Hematopoietic multipotent progenitor cell treated with erythropoietin and hydrocortisone succinate and interleukin-3 and kit ligand, for 4 days (in vitro differentiated cells): ENCODE results near the gene POMGNT1.

ENCODE experiments used
- DNase-seq: peaks from one replicate; pipeline ENCODE4 v3.0.0-alpha.2; 2015

The POMGNT1 gene

DNA sequence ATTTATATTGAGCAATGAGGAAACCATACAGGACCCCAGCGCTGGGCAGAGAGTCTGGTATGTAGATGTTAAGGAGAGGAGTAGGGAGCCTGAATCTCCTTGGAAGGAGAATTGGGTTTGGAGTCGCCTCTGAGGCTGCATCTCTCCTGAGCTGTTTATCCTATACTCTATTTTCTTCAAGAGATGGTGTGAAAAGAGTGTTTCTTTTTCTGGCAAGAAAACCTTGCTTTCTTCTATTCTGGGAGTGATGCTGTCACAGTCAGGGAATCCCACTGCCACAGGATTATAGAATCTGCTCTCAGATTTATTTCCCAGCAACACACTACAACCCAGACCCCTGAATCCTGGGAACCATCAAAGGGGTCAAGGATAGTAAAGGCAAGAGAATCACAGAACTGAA lies 8.2 kb upstream of the POMGNT1 start:
- no peak for DNase-seq

DNA sequence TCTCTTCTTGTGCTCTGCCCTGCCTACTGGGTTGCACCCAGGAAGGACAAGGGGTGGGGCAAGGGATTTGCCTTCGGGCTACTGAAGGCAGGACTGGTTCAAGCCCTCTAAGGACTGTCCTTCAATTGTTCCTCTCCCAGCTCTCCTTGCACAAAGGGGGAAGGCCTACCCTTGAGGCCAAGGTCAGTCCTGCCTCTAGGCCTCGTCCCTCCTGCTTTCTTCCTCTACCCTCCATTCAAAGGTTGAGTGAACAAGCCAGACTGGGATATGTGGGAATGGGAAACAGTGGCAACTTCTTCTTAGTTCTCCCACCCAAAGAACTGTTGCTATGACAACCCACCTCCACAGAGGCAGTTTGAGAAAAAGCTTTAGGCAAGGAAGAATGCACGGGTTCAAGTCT lies 7.6 kb upstream of the POMGNT1 start:
- no peak for DNase-seq

DNA sequence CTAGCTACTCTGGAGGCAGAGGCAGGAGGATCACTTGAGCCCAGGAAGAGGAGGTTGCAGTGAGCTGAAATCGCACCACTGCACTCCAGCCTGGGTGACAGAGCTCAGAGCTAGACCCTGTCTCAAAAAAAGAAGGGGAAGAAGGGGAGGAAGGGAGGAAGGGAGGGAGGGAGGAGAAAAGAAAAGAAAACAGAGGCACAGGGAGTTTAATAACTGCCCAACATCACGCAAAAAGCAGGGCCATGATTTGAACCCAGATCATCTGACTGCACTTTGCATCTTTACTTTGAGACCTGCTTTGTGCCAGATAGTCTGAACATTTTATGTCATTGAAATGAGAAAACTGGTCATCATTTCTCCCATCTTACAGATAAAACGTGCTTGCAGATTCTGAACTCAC lies 6.9 kb upstream of the POMGNT1 start:
- no peak for DNase-seq

DNA sequence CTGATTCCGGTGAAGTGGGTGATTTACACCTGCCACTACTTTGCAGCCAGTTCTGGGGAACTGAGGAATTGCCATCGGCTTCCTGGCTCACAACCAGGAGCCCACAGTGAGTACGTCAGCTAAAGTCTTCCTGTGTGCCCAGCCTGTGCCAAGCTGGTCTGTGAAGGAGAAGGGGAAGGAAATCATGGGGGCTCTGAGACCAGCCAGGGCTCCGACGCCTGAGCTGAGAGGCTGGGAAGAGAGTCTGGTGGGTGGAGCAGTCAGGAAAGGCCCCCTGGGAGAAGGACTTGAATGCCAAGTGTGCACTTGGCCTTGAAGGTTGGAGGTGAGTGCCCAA lies 6.1 kb upstream of the POMGNT1 start:
- DNase-seq: no peak

DNA sequence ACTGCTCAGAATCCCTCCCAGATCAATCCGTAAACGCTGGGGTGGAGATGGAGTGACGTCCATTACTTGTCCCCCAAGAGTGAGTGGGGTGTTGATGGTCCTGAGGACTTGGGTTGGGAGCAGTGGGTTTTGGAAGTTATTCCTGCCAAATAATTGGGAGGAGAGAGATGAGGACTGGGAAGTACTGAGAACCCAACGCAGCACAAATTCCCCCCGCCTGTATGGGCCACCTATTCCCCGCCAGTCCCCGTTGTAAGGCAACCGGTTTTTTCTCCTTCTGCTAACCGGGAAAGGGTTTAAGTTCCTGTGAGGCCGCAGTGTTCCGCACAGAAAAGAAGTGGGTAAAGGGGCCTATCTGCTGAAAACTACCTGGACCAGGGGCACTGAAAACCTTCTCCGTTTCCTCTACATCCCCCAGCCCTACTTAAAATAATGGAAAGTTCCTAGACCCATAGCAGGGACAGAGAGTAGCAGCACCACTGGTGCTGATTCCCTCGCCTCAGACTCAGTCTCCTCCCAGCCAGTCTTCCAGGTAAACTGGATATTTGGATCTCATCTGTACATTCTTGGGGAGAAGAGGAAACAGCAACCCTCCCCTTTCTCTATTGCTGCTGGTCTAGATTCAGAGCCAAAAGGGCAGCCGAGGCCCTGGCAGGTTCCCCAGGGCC lies 5.6 kb upstream of the POMGNT1 start:
- DNase-seq: no peak

DNA sequence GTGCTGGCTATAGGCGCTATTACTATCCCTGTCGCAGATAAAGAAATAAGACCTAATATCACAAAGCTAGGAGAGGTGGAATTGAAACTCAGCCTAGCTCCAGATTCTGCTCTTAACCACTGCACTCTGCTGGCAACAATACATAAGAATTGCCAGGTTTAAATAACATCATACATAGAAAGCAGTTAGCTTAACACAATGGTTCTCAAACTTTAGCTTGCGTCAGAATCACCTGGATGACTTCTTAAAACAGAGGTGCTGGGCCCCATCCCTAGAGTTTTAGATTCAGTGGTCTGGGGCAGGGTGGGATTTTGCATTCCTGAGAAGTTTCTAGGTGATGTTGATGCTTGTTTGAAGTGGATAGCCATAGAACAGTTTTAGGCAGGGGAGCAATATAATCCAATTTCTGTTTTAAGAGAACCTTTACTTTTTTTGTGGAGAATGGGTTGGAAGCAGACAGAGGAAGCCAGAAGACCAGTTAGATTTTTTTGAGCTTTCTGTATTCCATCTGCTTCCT lies 1.1 kb upstream of the POMGNT1 start:
- DNase-seq: peak; percentile 17

DNA sequence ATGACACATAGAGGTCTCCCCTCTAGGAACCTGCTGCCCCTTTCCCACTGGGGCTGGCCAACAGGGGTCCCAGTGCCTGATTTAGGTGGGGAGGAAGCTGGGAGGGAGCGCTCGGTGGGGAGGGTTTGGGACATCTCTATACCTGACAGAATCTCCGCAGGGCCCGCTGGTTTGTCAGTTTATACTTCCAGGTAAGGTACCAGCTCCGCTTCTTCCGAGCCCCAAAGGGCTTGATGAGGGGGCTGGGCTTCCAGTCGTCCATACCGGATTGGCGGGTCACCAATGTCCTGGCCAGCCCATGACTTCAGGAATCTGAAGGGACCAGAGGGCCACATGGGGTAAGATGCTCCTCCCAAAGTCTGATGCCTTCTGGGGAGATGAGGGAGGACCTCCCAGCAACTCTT lies 672 bp downstream of the POMGNT1 start:
- DNase-seq: no peak

DNA sequence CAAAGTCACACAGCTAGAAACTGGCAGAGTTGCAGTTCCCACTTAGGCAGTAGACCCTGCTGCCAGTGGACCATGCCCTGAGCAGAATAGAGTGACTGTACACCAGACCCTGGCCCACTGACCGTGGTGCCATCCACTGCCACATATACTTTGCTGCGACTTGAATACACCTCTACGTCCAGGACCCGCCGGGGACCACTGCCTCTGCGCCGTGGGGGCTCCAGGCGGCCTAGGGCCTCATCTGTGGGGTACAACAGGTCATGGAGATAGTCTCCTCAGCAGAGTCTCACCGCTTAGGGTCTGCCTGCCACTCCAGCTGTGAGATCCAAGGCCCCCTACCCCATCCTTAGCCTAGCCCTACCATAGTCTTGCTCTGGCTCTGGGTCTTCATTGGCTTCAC lies 1.6 kb downstream of the POMGNT1 start:
- no peak for DNase-seq

DNA sequence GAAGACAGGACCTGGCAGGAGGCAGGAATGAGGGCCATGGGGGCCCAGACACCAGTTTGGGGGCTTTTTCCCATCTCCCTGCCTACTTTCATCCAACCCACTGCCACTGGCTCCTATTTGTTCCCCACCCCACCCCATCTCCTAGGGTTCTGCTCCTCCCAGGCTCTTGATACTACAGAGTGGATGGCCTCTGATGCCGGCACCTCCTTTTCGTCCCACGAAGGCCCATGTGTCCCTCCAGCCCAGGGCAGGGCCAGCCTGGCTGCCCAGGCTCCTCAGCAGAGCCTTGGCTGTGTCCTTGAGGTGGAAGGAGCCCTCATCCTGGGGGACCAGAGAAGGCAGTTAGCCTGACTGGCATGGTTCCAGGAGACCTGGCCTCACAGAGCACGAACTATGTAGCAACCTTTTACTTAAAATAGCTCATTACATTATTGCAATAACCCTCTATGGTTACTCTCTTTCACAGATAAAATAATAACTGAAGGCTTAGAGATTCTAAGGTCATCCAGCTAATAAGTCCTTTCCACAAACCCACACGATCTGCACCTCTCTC lies 3.5 kb downstream of the POMGNT1 start:
- no peak for DNase-seq

DNA sequence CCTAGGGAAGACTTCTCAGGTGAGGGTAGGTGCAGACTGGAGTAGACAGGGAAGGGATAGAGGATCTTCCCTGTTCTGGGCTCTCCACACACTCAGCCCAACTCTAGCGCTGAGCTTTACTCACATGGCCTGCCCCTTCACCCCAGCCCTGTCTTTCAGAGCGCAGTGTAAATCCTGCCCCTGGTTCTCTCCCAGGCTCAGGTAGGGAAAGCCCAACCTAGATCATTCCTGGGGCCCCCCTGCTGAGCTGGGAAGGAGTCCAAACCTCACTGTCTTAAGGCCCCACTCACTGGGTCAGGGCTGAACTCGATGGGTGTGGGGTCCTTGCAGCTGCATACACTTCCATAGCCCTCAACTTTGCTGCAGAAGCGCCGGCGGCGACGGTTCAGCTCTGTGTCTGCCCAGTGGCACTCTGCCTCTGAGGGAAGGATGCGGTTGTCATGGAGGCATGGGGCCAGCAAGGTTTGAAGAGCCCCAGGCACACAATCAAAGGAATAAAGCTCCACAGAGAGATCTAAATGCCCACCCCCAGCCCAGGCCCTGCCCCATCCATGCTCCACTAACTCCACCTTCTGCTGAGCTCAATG lies 4.2 kb downstream of the POMGNT1 start:
- no peak for DNase-seq

DNA sequence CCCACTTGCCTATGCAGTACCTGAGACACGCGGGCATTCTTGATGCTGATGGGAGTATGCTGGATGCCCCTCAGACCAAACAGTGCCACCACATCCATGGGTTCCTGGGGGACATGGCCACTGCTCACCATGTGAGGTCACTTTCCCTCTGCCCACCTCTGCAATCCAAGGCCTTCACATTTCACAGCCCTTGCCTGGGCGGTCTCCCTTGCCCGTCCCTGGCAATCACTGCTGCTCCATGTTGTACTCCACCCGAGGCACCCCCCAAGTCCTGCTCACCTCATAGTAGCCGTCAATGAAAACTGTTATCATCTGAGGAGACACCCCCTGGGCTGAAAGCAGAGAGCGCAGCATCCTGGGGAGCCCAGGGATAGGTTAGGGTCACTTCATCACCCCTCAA lies 4.9 kb downstream of the POMGNT1 start:
- DNase-seq: no peak

DNA sequence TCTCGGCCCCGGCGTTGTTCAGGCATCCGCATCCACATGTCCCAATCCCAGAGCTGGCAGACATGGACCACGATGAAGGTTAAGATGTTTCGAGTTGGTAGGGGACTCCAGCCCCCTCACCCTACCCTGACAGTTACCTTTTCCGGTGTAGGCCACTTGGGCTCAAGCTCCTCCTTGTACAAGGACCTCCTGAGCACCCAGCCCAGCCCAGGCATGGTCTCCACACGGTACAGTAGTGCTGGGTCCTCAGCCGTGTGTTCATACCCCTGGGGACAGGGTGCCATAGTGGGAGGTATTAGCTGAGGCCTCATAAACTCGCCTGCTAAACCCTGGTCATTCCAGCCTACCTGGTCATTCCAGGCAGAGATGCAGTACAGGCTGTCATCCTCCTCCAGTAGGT lies 6.1 kb downstream of the POMGNT1 start:
- no peak for DNase-seq

DNA sequence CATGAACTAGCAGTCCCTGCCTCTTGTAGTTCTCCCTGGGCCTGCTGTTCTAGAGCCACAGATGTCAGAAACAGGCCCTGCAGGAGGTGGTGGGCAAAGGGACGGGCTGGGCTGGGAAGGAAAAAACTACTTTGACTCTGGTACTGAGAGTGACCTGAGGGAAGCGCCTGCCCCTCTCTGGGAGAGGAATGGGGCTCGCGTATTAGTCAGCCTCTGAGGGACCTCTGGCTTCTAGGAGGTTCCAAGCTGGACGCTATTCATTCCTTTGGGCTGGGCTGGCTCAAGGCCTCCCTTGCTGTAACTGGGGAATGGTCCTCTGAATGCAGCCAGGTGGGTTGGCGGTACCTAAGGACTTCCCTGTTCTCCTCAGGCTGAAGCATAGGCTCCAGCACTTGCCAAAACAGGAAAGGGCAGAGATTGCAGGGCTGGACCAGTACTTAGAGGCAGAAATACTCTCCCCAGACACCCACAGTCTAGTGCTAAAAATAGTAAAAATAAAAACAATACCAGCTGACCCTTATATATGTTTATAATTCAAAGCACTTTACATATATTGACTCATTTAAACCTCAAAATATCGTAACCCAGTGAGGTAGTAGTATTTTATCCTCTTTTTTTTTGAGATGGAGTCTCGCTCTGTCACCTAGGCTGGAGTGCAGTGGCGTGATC lies 7.1 kb downstream of the POMGNT1 start:
- no peak for DNase-seq

DNA sequence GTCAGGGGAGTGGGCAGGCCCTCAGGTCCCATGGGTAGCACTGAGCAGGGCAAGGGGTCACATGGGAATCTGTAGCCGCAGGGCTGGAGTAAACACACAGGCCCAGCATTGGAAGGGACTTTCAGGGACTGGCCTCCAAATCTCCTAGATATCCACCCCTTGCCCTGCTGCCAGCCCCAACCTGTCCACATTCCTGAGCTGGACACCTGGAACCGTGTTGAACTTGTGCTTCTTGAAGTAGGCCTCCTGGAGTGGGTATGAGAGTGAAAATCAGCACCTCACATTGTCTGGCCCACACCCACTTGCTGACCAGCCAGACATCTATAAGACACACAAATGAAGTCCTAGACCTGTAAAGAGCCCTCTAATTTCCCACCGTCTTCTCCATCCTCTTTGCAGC lies 7.7 kb downstream of the POMGNT1 start:
- no peak for DNase-seq

DNA sequence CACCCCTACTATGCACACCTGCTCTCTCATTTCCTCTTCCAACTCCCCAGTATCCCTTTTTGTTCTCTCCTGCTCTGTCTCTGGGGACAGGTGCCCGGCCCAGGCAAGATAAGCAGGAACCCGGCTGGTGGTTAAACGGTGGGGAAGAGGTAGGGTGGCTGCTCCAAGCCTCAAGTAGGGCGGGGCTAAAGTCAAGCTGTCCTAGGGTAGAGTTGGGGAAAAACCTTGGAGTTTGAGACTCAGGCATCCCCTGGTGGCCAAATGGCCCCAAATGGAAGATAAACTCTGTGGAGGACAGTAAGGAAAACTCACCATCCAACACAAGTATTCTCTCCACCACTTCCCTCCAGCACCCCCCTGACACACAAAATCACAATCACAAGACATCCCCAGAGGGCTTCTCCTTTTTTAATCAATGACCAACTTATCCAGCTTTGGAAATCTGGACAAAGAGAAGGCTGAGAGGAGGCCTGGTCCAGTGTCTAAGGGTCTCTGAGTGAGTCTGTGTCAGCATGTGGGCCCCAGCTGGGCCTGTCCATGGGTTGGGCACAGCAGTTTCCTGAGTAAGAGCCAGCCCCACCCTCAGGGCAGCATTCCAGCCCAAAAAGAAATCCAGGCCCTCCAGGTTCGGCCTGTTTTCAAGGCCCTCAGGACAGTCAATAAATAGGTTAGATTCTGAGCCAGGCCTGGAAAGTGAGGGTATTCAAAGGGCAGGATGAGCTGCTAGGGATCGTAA lies 9.8 kb downstream of the POMGNT1 start:
- DNase-seq: no peak

DNA sequence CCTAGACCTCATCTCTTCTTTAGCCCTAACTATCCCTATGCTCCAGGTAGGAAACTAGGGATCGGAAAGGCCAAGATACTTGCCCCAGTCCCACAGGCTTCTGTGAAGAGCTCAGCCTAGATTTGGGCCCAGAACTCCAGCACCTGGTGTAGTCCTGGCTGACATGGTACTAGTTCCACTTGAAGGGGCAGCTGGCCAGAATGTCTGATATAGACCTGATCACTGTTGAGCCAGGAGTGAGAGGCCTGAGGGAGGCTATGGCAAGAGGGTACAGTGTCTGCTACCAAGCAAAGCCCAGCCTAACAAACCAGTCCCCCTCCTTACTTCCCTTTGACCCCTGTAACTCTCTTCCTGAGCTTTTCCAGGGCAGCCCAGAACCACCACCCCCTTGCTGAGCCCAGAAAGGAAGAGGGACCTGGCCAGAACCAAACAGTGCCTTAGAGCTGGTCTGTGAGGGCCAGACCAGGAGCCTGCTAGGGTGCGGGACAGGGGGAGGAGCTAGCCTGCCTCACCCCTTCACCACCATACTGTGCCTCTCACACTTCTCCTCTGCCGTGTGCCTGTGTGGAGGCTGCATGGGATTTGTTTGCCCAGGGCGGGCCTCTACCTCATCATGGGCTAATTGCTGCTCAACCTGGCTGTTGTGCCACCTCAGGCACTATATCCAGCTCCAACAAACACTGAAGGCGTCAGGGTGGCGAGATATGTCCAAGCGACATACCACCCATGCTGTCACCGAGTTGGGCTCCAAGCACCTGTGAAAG lies 10.9 kb downstream of the POMGNT1 start:
- no peak for DNase-seq

DNA sequence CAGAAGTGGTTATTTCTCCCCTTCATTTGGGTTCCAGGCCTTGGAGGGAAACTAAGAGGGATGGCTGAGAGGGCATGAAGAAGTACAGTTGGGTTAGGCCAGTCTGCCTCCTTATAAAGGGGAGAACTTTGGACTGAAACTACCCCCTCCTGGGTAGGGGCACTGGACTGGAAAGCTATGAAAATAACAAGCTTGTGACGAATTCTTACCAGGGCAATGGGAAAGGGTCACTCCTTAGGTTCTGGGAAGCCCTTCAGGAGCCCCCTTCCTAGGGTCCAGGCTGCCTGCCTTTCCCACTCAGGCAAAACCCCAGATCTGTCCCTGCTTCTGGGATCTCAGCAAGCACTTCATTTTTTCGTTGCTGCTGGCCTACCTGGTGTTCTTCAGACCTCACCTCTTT lies 12.2 kb downstream of the POMGNT1 start:
- DNase-seq: no peak

DNA sequence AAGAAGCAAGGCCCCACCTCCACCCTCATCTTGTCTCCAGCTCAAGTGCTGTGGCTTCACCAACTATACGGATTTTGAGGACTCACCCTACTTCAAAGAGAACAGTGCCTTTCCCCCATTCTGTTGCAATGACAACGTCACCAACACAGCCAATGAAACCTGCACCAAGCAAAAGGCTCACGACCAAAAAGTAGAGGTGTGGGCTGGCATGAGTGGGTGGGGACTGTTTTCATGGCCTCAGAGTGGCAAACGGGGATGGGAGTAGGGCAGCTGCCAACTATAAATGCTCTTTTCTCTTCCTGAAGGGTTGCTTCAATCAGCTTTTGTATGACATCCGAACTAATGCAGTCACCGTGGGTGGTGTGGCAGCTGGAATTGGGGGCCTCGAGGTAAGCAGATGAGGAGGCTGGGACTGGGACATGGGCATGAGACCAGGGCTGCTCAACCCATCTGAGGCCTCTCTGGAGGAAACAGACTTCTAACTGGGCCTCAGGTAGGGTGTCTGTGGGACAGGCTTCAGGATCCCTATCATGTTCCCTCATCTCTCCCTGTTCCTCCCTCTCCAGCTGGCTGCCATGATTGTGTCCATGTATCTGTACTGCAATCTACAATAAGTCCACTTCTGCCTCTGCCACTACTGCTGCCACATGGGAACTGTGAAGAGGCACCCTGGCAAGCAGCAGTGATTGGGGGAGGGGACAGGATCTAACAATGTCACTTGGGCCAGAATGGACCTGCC lies 13.1 kb downstream of the POMGNT1 start:
- DNase-seq: no peak

DNA sequence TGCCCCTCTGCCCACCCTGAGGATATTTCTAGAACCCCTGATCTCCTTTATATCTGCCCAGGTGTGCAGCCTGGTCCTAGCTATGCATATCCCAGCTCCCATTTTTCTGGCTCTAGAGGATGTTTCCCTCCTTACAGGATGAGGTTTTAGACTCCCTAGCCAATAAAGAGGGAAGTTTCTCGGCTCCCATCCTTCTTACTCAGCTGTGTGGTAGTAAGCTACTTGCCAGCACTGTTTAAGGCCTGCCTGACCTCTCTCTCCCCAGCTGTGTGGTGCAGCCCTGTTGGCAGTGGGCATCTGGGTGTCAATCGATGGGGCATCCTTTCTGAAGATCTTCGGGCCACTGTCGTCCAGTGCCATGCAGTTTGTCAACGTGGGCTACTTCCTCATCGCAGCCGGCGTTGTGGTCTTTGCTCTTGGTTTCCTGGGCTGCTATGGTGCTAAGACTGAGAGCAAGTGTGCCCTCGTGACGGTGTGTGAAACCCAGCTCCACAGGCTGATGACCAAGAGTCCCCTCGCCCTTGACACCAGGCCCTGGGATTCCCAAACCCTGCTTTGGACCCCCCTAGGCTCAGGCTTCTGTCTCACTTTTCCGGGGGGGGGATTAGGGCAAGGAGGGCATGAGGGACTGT lies 14.2 kb downstream of the POMGNT1 start:
- DNase-seq: peak; percentile 69

DNA sequence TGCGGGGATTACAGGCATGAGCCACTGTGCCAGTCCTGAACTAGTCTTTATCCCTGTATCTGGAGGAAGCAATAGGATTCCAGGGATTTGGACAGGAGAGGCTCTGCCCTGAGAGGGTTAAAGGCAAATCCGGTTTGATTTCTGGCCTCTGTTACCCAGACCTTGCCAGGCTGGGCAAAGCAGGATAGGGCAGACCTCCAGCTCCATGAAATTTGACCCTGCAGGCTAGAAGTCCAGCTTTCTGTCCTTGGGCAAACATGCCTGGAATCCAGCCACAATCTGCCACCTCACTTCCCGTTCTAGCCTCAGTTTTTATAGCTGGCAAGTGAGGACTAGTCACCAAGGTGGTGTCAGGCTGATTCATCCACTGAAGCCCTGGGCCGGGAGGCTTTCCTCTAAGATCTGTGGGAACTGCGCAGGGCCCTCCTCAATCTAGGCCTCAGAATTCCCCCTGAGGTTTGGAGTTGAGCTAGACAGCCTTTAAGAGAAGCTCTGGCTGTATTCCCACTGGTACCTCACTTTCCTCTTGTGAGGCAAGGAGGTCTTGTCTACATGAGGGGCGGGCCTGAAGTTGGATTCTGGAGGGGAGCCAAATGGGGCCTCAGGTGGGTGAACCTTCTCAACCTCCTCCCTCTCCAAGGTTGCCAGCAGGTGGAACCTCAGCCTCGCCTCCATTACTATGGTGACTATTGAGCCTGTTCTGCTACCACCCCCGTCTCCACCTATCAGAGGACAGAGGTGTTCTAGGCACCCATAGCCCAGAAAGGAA lies 15.0 kb downstream of the POMGNT1 start:
- DNase-seq: no peak
